ENCODE results near the gene TUT7. TPM values are rescaled to one million over a fixed set of nuclear protein-coding genes. Genes with fewer than 3 reads are reported as not detected.

TUT7 gene
- total and polyA plus RNA-seq, 10 of the 15 experiments (the other 5 are each of a cell fraction or from before 2014, with no cell fraction given), result 10.0 to 49.8 (median 30.4) TPM

GRCh38 chr9:86274821-86275643 lies 79.2 kb downstream of the TUT7 start:
- no peak overlapping the region for H3K9ac ChIP-seq (ENCODE audit: control insufficient read depth, insufficient read depth, low read length)
- TF ChIP-seq, protein P1, sequence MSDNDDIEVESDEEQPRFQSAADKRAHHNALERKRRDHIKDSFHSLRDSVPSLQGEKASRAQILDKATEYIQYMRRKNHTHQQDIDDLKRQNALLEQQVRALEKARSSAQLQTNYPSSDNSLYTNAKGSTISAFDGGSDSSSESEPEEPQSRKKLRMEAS (IDR thresholded peaks at IDR 0.05; ENCODE audit: low read depth, low read length), result no peak
- TF ChIP-seq ZNF24 (IDR thresholded peaks at IDR 0.05) (no peak), BACH1 (IDR thresholded peaks at IDR 0.05; ENCODE audit: borderline replicate concordance) (no peak), TCF7 (IDR thresholded peaks at IDR 0.05; ENCODE audit: borderline replicate concordance) (no peak), BMI1 (IDR thresholded peaks at IDR 0.05; ENCODE audit: borderline replicate concordance) (no peak), ZBTB11 (CRISPR knock-in tag; IDR thresholded peaks at IDR 0.05) (no peak), ZZZ3 (IDR thresholded peaks at IDR 0.05; ENCODE audit: control insufficient read depth, insufficient read length, low read depth) (no peak), NFIC (IDR thresholded peaks at IDR 0.05; ENCODE audit: low read depth, low read length) (no peak), RAD51 (IDR thresholded peaks at IDR 0.05) (no peak), GABPA (IDR thresholded peaks at IDR 0.05; ENCODE audit: low read depth) (no peak), MEF2A (IDR thresholded peaks at IDR 0.05; ENCODE audit: insufficient read depth, low read depth, low read length) (no peak), ZNF687 (IDR thresholded peaks at IDR 0.05) (no peak), BHLHE40 (IDR thresholded peaks at IDR 0.05; ENCODE audit: borderline replicate concordance in 1 of 2, low read depth in 2 of 2, low read length in 1 of 2) (no peak), USF1 (IDR thresholded peaks at IDR 0.05; ENCODE audit: borderline replicate concordance, extremely low read length, insufficient read depth, low read depth, low read length) (no peak)
- no peak overlapping the region for H2AFZ ChIP-seq (ENCODE audit: control insufficient read depth, low read depth, low read length)
- FAIRE-seq (no peak), ATAC-seq (no peak), DNase-seq (ENCODE audit: low read depth, low spot score) (no peak)
- intact Hi-C loops (cut with micrococcal nuclease; ENCODE audit: unreplicated experiment) (loop anchor here (5.0 kb wide), 1 partner anchor 73 kb away; no protein-coding TSS in a partner anchor), in situ Hi-C loops (cut with MboI) (loop anchor here (25.0 kb wide), 1 partner anchor 463 kb away; no protein-coding TSS in a partner anchor)
- peaks cover 0 to 8% of the 10 kb centered on the region in 2 experiments; a peak in 1 of 4 replicates for H3K36me3 ChIP-seq (ENCODE audit: control insufficient read depth in 2 of 2, insufficient read depth in 2 of 2, low read length in 1 of 2)
- POLR2A ChIA-PET, result no interaction called here
- CTCF ChIA-PET, result interaction anchor here (0.6 to 1.6 kb wide), 14 partner anchors 8 to 1048 kb away, joined by 3 to 19 read pairs (median 4); no protein-coding TSS in a partner anchor
- H3K4me1 ChIP-seq (ENCODE audit: control insufficient read depth, insufficient read depth, low read length), result no peaks in the 10 kb centered on the region
- SMC1A ChIA-PET (ENCODE audit: uncharacterized antibody, unreplicated experiment), result interaction anchor here (0.6 to 3.8 kb wide), 7 partner anchors 11 to 397 kb away, joined by 3 to 29 read pairs (median 3); no protein-coding TSS in a partner anchor
- no peaks in the 10 kb centered on the region; the same call in 2 of the 3 replicates for H3K9me3 ChIP-seq (replicated peaks; ENCODE audit: control insufficient read depth, insufficient read depth, low read length)
- no peaks in the 10 kb centered on the region for H3K27me3 ChIP-seq (replicated peaks in 1 of 2; ENCODE audit: control insufficient read depth in 2 of 2, insufficient read depth in 2 of 2, low read length in 1 of 2)
- no peak overlapping the region for H3K27ac ChIP-seq (ENCODE audit: control insufficient read depth, insufficient read depth)
- no peak overlapping the region for H3K4me2 ChIP-seq (ENCODE audit: control insufficient read depth, insufficient read depth)
- BruUV-seq (replicated peaks), result no TSS peak
- peaks cover 7% of the 10 kb centered on the region for H3K79me2 ChIP-seq (ENCODE audit: control insufficient read depth, insufficient read depth, low read length)
- H3K4me3 ChIP-seq, result no peak overlapping the region
- no peaks in the 10 kb centered on the region for H4K20me1 ChIP-seq (ENCODE audit: control insufficient read depth, insufficient read depth)
- RAD21 ChIA-PET (ENCODE audit: unreplicated experiment), result interaction anchor here (2.6 kb wide), 1 partner anchor 74 kb away, joined by 13 read pairs; no protein-coding TSS in a partner anchor
- 91% methylated on average over 7 of the region's 7 CpGs for WGBS (ENCODE audit: insufficient coverage, insufficient replicate concordance, low lambda C conversion rate, missing lambda C conversion rate)
